GM19467 (cell line): ENCODE measurements around the gene CFAP54.
A peak's percentile ranks its signal among the peaks of the same experiment; 100 is the strongest.
"Not testable (repeated sequence)": the region's sequence is repeated elsewhere in the genome, so short reads cannot be mapped to it uniquely, and the experiment has no call there.

Source experiments
- ATAC-seq: cut with Tn5 transposase; IDR thresholded peaks from one replicate; pipeline ENCODE4 v1.9.1; 2021; ENCODE audit warnings: mild to moderate bottlenecking, moderate library complexity; ENCODE audit not compliant: unreplicated experiment

The CFAP54 gene

DNA sequence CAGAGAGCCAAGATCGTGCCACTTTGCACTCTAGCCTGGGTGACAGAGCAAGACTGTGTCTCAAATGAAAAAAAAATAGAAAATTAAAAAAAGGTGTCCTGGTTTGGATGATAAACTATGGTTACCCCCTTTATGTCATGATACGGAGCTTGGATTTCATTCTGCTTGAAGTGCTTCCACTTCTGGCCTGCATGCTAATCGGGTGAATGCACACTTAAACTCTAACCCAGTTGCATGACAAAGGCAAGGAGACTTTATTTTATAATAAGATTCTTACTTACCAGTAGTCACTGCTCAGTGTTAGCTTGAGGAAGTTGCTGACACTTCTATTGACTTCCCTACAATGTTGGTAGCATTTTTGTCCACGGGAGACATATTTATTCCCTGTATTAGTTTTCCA, 24.3 kb downstream of the CFAP54 start:
- ATAC-seq, result no peak

DNA sequence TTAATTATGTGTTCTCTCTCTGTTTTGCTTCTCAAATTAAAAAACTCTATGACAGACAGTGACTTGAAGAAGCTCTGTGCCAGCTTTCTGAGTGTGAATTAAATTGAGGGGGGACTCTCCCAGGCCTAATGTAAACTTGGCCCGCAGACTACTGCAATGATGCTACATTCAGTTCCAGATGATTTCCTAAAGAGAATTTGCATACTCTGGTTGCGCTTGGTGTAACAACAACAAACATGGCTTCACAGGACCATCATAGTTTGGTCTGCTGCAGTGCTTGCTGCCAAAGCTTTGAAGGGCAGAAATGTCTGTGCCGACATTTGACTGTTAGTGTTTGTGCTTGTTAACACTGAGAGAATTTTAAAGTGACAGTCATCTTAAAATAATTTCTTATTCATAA, 25.0 kb downstream of the CFAP54 start:
- ATAC-seq, result peak; percentile 70

GRCh38 chr12:96516472-96517430, 27.4 kb downstream of the CFAP54 start:
- ATAC-seq, result peak; percentile 68

DNA sequence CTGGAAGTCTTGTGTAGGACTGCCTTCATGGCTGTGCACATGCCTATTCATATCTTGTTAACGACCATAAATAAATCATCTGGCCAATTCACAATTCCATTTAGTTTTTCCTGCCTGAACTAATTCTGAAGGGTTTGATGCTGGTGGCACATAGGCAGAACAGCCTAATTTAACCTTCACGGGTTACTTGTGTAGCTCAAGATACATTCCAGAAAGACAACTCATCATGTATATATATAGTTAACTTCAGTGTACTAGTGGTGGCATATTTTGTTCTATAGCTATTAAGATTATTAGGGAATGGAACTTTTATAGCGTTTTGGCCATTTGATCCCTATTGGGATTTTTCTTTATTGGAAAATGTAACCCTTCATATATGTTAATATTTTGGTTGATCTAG, 31.4 kb downstream of the CFAP54 start:
- ATAC-seq, result no peak

DNA sequence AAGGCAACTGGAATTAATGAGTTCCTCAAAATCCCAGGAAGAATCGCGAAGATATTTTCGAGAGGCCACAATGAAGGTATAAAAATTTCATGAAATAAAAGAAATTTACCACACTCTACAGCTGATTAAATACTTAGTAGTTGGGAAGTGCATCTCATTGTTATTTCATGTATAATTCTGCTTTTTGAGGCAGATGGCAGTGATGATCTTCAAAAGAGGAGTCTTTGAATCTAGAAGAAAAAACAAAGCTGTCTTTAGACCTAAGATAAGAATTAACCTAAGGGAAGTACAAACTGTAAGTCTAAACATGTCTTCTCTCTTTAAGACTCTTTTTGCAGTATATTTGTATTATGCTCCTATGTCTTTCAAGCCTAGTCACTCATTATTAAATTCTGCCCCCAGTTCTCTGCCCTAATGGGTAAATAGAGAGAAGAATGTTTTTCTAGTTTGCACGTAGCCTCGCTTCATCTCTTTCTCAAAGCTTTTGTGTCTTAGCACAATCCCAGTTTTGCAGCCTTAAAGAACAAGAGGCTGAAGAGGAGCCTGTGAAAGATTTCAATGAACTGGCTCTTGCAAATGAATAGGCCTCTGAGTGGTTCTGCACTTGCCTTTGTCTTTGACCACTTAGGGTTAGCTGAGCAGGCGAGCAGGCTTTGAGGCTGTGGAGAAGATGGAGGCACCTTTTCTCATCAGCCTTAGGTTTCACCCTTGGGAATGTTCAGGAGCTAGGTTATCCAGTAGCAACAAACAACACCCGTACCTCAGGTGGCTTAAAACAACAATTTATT, 32.7 kb downstream of the CFAP54 start:
- no peak for ATAC-seq

DNA sequence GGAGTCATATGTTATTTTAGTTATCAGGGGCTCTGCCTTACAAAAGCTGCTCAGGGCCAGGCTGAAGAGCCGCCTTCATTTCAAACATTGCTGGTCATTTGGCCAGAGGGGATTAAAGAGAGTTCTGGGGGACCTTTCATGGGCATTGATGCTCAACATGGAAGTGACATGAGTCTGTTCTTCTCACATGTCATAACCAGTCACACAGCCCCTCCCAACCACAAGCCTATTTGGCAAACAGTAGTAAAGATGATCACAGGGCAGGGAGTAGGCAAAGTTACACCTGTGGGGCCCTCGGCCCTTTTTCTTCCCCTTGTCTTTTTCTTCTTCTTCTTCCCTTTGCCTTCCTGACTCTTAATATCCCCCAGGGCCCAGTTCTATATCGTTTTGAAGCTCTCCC, 33.3 kb downstream of the CFAP54 start:
- no peak for ATAC-seq

- no peak for ATAC-seq
These were observed 36.7 kb downstream of the CFAP54 start for GRCh38 chr12:96526110-96526509.

GRCh38 chr12:96529912-96530311, 40.5 kb downstream of the CFAP54 start:
- no peak for ATAC-seq

GRCh38 chr12:96534339-96534738, 45.0 kb downstream of the CFAP54 start:
- no peak for ATAC-seq

GRCh38 chr12:96548384-96548783, 59.0 kb downstream of the CFAP54 start:
- ATAC-seq, result no peak

- ATAC-seq, result no peak
These were observed 60.0 kb downstream of the CFAP54 start for GRCh38 chr12:96549341-96549740.

GRCh38 chr12:96570579-96570978, 81.2 kb downstream of the CFAP54 start:
- peak; percentile 33 for ATAC-seq

DNA sequence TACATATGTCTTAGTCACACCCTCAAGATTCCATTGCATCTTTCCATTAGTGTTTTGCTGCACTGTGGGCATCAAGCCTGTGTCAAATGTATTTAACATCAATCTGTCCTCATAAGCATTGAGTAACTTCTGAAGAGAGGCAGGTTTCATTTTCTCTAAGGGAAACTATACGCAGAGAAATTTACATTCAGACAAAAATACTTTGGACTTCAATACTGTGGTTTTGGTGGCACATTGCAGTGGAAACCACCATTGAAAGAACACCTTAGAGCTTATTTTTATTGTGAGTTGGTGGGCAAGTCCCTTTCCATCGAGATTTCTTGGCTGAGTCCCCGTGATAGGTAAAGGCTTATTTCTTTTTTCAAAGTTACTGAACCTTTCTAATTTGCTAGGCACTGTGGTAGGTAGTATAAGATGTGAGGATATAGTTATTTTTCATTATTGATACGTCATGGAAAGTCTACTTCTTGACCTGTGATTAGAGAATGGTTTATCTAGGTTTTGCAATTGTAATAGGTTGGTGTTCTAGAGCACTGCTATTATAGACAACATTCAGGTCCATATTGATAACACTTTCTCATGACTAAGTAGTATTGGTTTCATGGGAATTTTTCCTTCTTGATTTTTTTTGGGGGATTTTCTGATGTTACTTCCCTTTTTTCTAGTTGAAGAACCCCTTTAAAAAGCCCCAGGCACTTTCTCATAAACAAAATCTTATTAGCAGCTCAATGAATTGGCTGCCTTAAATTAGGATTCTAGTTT, 81.9 kb downstream of the CFAP54 start:
- ATAC-seq, result peak; percentile 87

GRCh38 chr12:96578526-96579125, 89.2 kb downstream of the CFAP54 start:
- peak; percentile 75 for ATAC-seq

- ATAC-seq, result no peak
These were observed 96.6 kb downstream of the CFAP54 start for GRCh38 chr12:96585977-96586376.

DNA sequence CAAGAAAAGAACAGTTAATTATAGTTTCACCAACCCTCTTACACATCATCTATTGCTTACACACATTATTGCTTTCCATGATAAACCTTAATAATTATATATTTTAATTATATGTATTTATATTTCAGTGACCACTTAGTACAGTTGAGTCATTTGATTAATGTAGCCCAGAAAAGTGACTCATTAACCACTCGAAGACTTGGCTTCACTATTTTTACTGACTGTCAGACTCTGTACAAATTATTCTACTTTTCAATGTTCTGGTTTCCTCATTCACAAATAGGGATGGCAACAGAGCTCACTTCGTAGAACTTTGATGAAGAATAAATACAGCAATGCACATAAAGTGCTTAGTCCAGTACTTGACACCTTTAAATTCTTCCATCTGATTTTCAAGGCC, 98.3 kb downstream of the CFAP54 start:
- ATAC-seq, result no peak

- no peak for ATAC-seq
These were observed 101.6 kb downstream of the CFAP54 start for GRCh38 chr12:96590970-96591369.

GRCh38 chr12:96604374-96604773, 115.0 kb downstream of the CFAP54 start:
- not testable (repeated sequence) for ATAC-seq

- no peak for ATAC-seq
These were observed 116.3 kb downstream of the CFAP54 start for GRCh38 chr12:96605684-96606083.

DNA sequence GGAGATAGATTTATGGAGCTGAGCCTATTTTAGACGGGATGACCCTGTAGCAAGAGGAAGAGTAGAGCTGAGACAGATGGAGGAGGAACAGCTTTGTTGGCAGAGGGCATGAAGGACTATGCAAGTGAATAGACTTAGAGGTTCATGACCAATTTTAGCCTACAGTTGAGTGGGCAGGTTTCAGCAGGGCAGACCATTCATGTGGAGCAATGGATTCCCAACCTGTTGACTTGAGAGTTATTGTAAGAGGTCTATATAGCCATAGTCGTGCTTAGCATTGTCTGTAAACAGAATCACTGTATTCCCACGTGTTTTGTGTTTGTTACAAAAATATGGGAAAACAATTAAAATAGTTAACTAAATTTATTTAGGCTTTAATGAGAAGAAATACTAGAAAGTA, 116.8 kb downstream of the CFAP54 start:
- ATAC-seq, result no peak

DNA sequence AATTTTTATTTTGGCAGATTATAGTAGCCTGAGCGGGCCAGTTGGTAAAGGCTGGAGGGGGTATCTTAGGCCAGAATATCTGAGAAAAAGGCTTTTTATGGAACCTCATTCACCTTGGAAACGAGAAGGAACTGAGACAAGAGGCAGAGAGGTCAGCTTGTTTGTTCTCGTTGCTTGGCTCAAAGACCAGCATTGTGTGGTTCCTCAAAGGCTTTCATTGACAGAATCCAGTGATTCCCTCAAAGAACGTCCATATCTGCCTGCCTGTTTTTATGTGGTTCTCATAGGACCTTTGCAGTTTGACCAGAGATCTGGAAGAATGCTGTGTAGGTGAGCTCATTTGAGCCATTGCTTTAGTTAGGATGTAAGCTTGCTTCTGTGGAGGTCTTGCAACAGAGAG, 117.3 kb downstream of the CFAP54 start:
- no peak for ATAC-seq
